Measurements from ENCODE around the gene PLA2G5. TPM values are rescaled to one million over a fixed set of nuclear protein-coding genes. Genes with fewer than 3 reads are reported as not detected.

Gene PLA2G5
- total RNA-seq, 1 donor from 2014 or later, result not detected

DNA sequence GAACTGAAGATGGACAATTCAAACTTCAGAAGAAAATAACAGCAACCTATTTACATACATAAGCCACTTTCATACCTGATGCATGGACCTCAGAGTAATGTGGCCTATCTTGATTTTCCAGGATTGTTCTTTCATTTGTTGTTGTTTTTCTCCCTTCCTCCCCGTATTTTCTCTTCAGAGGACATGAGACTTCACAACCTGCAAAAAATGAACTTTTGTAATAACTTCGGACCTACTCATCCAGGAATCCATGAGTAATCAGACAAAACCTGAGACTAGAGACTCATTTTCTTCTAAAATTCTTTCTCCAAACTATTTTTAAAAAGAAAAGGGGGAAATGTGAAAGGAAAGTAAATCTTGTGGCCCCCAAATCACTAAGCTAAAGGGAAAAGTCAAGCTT, 17.6 kb upstream of the PLA2G5 start:
- no peak overlapping the region for H3K4me3 ChIP-seq (ENCODE audit: insufficient read depth, low read depth, low read length)
- H3K36me3 Mint-ChIP-seq (ENCODE audit: low read depth, unreplicated experiment), result no peaks in the 10 kb centered on the region
- H2AFZ ChIP-seq (ENCODE audit: low read depth, low read length), result no peak overlapping the region
- TF ChIP-seq EZH2 (IDR thresholded peaks at IDR 0.05; ENCODE audit: insufficient read depth, low read length), result no peak
- TF ChIP-seq, protein P1, sequence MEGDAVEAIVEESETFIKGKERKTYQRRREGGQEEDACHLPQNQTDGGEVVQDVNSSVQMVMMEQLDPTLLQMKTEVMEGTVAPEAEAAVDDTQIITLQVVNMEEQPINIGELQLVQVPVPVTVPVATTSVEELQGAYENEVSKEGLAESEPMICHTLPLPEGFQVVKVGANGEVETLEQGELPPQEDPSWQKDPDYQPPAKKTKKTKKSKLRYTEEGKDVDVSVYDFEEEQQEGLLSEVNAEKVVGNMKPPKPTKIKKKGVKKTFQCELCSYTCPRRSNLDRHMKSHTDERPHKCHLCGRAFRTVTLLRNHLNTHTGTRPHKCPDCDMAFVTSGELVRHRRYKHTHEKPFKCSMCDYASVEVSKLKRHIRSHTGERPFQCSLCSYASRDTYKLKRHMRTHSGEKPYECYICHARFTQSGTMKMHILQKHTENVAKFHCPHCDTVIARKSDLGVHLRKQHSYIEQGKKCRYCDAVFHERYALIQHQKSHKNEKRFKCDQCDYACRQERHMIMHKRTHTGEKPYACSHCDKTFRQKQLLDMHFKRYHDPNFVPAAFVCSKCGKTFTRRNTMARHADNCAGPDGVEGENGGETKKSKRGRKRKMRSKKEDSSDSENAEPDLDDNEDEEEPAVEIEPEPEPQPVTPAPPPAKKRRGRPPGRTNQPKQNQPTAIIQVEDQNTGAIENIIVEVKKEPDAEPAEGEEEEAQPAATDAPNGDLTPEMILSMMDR (IDR thresholded peaks at IDR 0.05; ENCODE audit: insufficient read depth, low read depth, low read length), result no peak
- peak overlapping the region; percentile 9 for H3K4me2 ChIP-seq (ENCODE audit: low read length)
- H3K9me3 ChIP-seq (ENCODE audit: insufficient read depth, low read depth, low read length), result no peaks in the 10 kb centered on the region
- H3K36me3 ChIP-seq (ENCODE audit: insufficient read depth, low read length), result no peaks in the 10 kb centered on the region
- H3K27me3 ChIP-seq (ENCODE audit: insufficient read depth, low read length), result peaks cover 8% of the 10 kb centered on the region
- H4K20me1 ChIP-seq (ENCODE audit: insufficient read depth, low read length), result no peaks in the 10 kb centered on the region
- H3K27ac ChIP-seq (ENCODE audit: low read depth, low read length), result no peak overlapping the region
- no peak overlapping the region for H3K27ac Mint-ChIP-seq (ENCODE audit: unreplicated experiment)
- H3K4me1 Mint-ChIP-seq (ENCODE audit: low read depth, unreplicated experiment), result peaks cover 6% of the 10 kb centered on the region
- H3K4me1 ChIP-seq (ENCODE audit: insufficient read depth, low read length), result no peaks in the 10 kb centered on the region
- H3K9me3 Mint-ChIP-seq (ENCODE audit: unreplicated experiment), result peaks cover 8% of the 10 kb centered on the region
- FAIRE-seq (no peak), DNase-seq (ENCODE audit: low read depth) (peak; percentile 34)
- H3K27me3 Mint-ChIP-seq (ENCODE audit: low read depth, unreplicated experiment), result peaks cover 2% of the 10 kb centered on the region
- H3K9ac ChIP-seq (ENCODE audit: low read length), result no peak overlapping the region
- H3K79me2 ChIP-seq (ENCODE audit: insufficient read depth, low read length), result no peaks in the 10 kb centered on the region
- H3K4me3 Mint-ChIP-seq (ENCODE audit: unreplicated experiment), result no peak overlapping the region

DNA sequence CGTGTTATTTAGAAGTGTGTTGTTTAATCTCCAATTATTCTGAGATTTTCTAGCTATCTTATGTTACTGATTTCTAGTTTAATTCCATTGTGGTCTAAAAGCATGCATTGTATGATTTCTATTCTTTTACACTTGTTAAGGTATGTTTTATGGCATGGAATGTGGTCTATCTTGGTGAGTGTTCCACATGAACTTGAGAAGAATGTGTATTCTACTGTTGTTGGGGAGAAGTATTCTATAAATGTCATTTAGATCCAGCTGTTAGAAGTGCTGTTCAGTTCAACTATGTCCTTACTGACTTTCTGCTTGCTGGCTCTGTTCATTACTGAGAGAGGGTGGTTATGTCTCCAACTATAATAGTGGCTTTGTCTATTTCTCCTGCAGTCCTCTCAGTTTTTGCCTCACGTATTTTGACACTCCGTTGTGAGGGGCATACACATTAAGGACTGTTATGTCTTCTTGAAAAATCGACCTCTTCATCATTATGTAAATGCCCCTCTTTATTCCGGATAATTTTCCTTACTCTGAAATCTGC, 12.0 kb upstream of the PLA2G5 start:
- Mint-ChIP-seq H3K9me3 (ENCODE audit: unreplicated experiment) (no peaks in the 10 kb centered on the region), H3K4me1 (ENCODE audit: low read depth, unreplicated experiment) (peaks cover 14% of the 10 kb centered on the region), H3K27me3 (ENCODE audit: low read depth, unreplicated experiment) (peaks cover 2% of the 10 kb centered on the region), H3K27ac (ENCODE audit: unreplicated experiment) (peak overlapping the region; percentile 24), H3K36me3 (ENCODE audit: low read depth, unreplicated experiment) (no peaks in the 10 kb centered on the region), H3K4me3 (ENCODE audit: unreplicated experiment) (no peak overlapping the region)
- Histone ChIP-seq H3K79me2 (ENCODE audit: insufficient read depth, low read length) (no peaks in the 10 kb centered on the region), H3K4me1 (ENCODE audit: insufficient read depth, low read length) (peaks cover 14% of the 10 kb centered on the region), H3K9me3 (ENCODE audit: insufficient read depth, low read depth, low read length) (no peaks in the 10 kb centered on the region), H3K36me3 (ENCODE audit: insufficient read depth, low read length) (no peaks in the 10 kb centered on the region), H4K20me1 (ENCODE audit: insufficient read depth, low read length) (no peaks in the 10 kb centered on the region), H2AFZ (ENCODE audit: low read depth, low read length) (no peak overlapping the region), H3K9ac (ENCODE audit: low read length) (no peak overlapping the region), H3K27ac (ENCODE audit: low read depth, low read length) (no peak overlapping the region), H3K27me3 (ENCODE audit: insufficient read depth, low read length) (peaks cover 8% of the 10 kb centered on the region), H3K4me2 (ENCODE audit: low read length) (peak overlapping the region; percentile 45), H3K4me3 (ENCODE audit: insufficient read depth, low read depth, low read length) (no peak overlapping the region)
- TF ChIP-seq, protein P1 (IDR thresholded peaks at IDR 0.05; ENCODE audit: insufficient read depth, low read depth, low read length), result no peak
- no peak for TF ChIP-seq EZH2 (IDR thresholded peaks at IDR 0.05; ENCODE audit: insufficient read depth, low read length)
- FAIRE-seq (no peak), DNase-seq (ENCODE audit: low read depth) (peak; percentile 57)

DNA sequence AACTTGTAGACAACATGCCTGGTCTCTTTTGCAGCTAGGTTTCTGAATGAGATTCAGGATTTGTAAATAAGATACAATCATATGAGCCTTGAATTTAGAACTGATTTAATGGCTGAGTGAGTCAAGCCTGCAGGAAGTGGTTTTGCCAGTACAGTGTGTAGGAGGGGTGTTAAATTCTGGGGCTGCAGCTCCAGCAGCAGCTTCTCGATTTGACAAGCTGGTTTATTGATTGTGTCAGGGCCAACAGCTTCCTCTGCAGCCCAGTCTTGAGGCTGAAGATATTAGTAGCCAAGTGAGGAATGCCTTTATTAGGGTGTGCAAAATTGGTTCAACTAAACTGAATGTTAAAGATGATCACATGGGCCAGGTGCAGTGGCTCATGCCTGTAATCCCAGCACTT, 11.5 kb upstream of the PLA2G5 start:
- peak overlapping the region; percentile 41 for H3K27ac Mint-ChIP-seq (ENCODE audit: unreplicated experiment)
- no peaks in the 10 kb centered on the region for H3K9me3 ChIP-seq (ENCODE audit: insufficient read depth, low read depth, low read length)
- peak overlapping the region; percentile 45 for H3K4me2 ChIP-seq (ENCODE audit: low read length)
- H3K9ac ChIP-seq (ENCODE audit: low read length), result no peak overlapping the region
- H2AFZ ChIP-seq (ENCODE audit: low read depth, low read length), result peak overlapping the region; percentile 16
- H3K36me3 Mint-ChIP-seq (ENCODE audit: low read depth, unreplicated experiment), result no peaks in the 10 kb centered on the region
- TF ChIP-seq, protein P1 (IDR thresholded peaks at IDR 0.05; ENCODE audit: insufficient read depth, low read depth, low read length), result no peak
- TF ChIP-seq EZH2 (IDR thresholded peaks at IDR 0.05; ENCODE audit: insufficient read depth, low read length), result no peak
- DNase-seq (ENCODE audit: low read depth) (peak; percentile 94), FAIRE-seq (peak; percentile 71)
- H3K36me3 ChIP-seq (ENCODE audit: insufficient read depth, low read length), result no peaks in the 10 kb centered on the region
- no peaks in the 10 kb centered on the region for H3K79me2 ChIP-seq (ENCODE audit: insufficient read depth, low read length)
- no peaks in the 10 kb centered on the region for H4K20me1 ChIP-seq (ENCODE audit: insufficient read depth, low read length)
- peaks cover 14% of the 10 kb centered on the region for H3K4me1 Mint-ChIP-seq (ENCODE audit: low read depth, unreplicated experiment)
- H3K4me3 Mint-ChIP-seq (ENCODE audit: unreplicated experiment), result peak overlapping the region; percentile 51
- H3K27me3 Mint-ChIP-seq (ENCODE audit: low read depth, unreplicated experiment), result peaks cover 2% of the 10 kb centered on the region
- H3K4me1 ChIP-seq (ENCODE audit: insufficient read depth, low read length), result peaks cover 19% of the 10 kb centered on the region
- no peaks in the 10 kb centered on the region for H3K9me3 Mint-ChIP-seq (ENCODE audit: unreplicated experiment)
- peaks cover 8% of the 10 kb centered on the region for H3K27me3 ChIP-seq (ENCODE audit: insufficient read depth, low read length)
- no peak overlapping the region for H3K4me3 ChIP-seq (ENCODE audit: insufficient read depth, low read depth, low read length)
- no peak overlapping the region for H3K27ac ChIP-seq (ENCODE audit: low read depth, low read length)

Data from astrocyte (in vitro differentiated cells and primary cell).